HG02571 (cell line): Measurements from ENCODE around the gene INPP4B.
A peak's percentile ranks its signal among the peaks of the same experiment; 100 is the strongest.

ENCODE experiments used
- ATAC-seq: cut with Tn5 transposase; IDR thresholded peaks from one replicate; pipeline ENCODE4 v1.9.1; 2021; ENCODE audit warnings: mild to moderate bottlenecking, moderate library complexity; ENCODE audit not compliant: unreplicated experiment

The INPP4B gene

GRCh38 chr4:142168181-142168580 lies 677.9 kb downstream of the INPP4B start:
- ATAC-seq, result no peak

GRCh38 chr4:142164767-142165500 lies 681.2 kb downstream of the INPP4B start:
- ATAC-seq, result no peak

- ATAC-seq, result no peak
Observed at GRCh38 chr4:142161086-142161485, 685.0 kb downstream of the INPP4B start.

- no peak for ATAC-seq
Observed at GRCh38 chr4:142160509-142160908, 685.6 kb downstream of the INPP4B start.

GRCh38 chr4:142158980-142159379 lies 687.1 kb downstream of the INPP4B start:
- ATAC-seq, result no peak

GRCh38 chr4:142156256-142156655 lies 689.8 kb downstream of the INPP4B start:
- no peak for ATAC-seq

GRCh38 chr4:142155347-142155746 lies 690.8 kb downstream of the INPP4B start:
- no peak for ATAC-seq

- no peak for ATAC-seq
Observed at GRCh38 chr4:142150483-142150882, 695.6 kb downstream of the INPP4B start.

GRCh38 chr4:142144813-142145212 lies 701.3 kb downstream of the INPP4B start:
- ATAC-seq, result no peak

- ATAC-seq, result no peak
Observed at GRCh38 chr4:142142366-142143054, 703.6 kb downstream of the INPP4B start.

- no peak for ATAC-seq
Observed at GRCh38 chr4:142141224-142141623, 704.9 kb downstream of the INPP4B start.

- ATAC-seq, result no peak
Observed at GRCh38 chr4:142130666-142131065, 715.4 kb downstream of the INPP4B start.

GRCh38 chr4:142129931-142130330 lies 716.2 kb downstream of the INPP4B start:
- ATAC-seq, result no peak

- ATAC-seq, result no peak
Observed at GRCh38 chr4:142129473-142129872, 716.6 kb downstream of the INPP4B start.

- no peak for ATAC-seq
Observed at GRCh38 chr4:142128529-142128928, 717.6 kb downstream of the INPP4B start.

- peak; percentile 79 for ATAC-seq
Observed at GRCh38 chr4:142126890-142127497, 719.1 kb downstream of the INPP4B start.

GRCh38 chr4:142124874-142125273 lies 721.2 kb downstream of the INPP4B start:
- no peak for ATAC-seq

GRCh38 chr4:142121448-142122350 lies 724.4 kb downstream of the INPP4B start:
- no peak for ATAC-seq

GRCh38 chr4:142120921-142121320 lies 725.2 kb downstream of the INPP4B start:
- ATAC-seq, result no peak

- no peak for ATAC-seq
Observed at GRCh38 chr4:142112451-142112850, 733.6 kb downstream of the INPP4B start.

- ATAC-seq, result no peak
Observed at GRCh38 chr4:142110136-142110535, 736.0 kb downstream of the INPP4B start.
